Esophagus muscularis mucosa (tissue), 4 donors: ENCODE results near the gene TRIM62. TPM values are rescaled to one million over a fixed set of nuclear protein-coding genes. Genes with fewer than 3 reads are reported as not detected.
"Not testable (repeated sequence)": the region's sequence is repeated elsewhere in the genome, so short reads cannot be mapped to it uniquely, and the experiment has no call there.

Experiments
- DNase-seq: peaks from one replicate; pipeline ENCODE4 v3.0.0-alpha.2; 2017; ENCODE audit errors: extremely low spot score
- H3K27ac ChIP-seq, 4 donors: fragments of 200-600 bp; sonication (generic); replicated peaks in 1 of 4; 1 replicate in 3 of 4; 2 replicates in 1 of 4; pipeline ENCODE4 v1.5.1; 2016 to 2019; ENCODE audit warnings: mild to moderate bottlenecking in 1 of 4
- H3K27me3 ChIP-seq, 4 donors: fragments of 200-600 bp; sonication (generic); one replicate each; pipeline versions ENCODE4 v1.5.1 to v1.6.0; 2016 to 2019
- H3K36me3 ChIP-seq, 4 donors: fragments of 200-600 bp; sonication (generic); one replicate each; pipeline ENCODE4 v1.5.1; 2016 to 2019
- H3K4me1 ChIP-seq, 4 donors: fragments of 200-600 bp; sonication (generic); one replicate each; pipeline ENCODE4 v1.5.1; 2016 to 2019
- H3K4me3 ChIP-seq, 4 donors: fragments of 200-600 bp; sonication (generic); 1 replicate in 2 of 4; 2 replicates in 2 of 4; pipeline ENCODE4 v1.5.1; 2016 to 2019; ENCODE audit warnings: mild to moderate bottlenecking in 4 of 4, moderate library complexity in 1 of 4
- H3K9me3 ChIP-seq, 4 donors: fragments of 200-600 bp; sonication (generic); 1 replicate in 3 of 4; 2 replicates in 1 of 4; pipeline ENCODE4 v1.5.1; 2016 to 2019
- EP300 ChIP-seq: sonication (generic); formaldehyde crosslinking; IDR thresholded peaks from one replicate; pipeline ENCODE4 v1.6.1; 2017; ENCODE audit warnings: antibody characterized with exemption
- POLR2A ChIP-seq: fragments of 450-650 bp; IDR thresholded peaks from one replicate; pipeline ENCODE4 v1.6.1; 2017; ENCODE audit warnings: antibody characterized with exemption, moderate library complexity, mild to moderate bottlenecking, low read depth
- POLR2AphosphoS5 ChIP-seq, 2 donors: sonication (generic); formaldehyde crosslinking; IDR thresholded peaks; one replicate each; pipeline ENCODE4 v1.6.1; 2017; ENCODE audit warnings: antibody characterized with exemption in 2 of 2
- WGBS: methylation state at CpG from one replicate; pipeline ENCODE4 v1.1.5; 2018; 5-methylcytosine and 5-hydroxymethylcytosine counted together
- intact Hi-C: fragments of 100-400 bp; cut with DNase I; formaldehyde crosslinking; loops from one replicate; pipeline ENCODE4 v1.15.1; 2023
- total RNA-seq, 4 donors: library from RNA; depleted of rRNA; stranded (reverse); fragments of >200 nt; gene quantifications; one replicate each; pipeline versions ENCODE4 v1.1.0 to v1.2.1, GENCODE V29; 2016
- TF ChIP-seq, protein P1 (sequence below), 3 experiments: fragments of 200-600 bp in 2 of 3; fragments of 450-650 bp in 1 of 3; sonication (generic) in 2 of 3; IDR thresholded peaks; one replicate each; pipeline ENCODE4 v1.5.1; 2017 to 2019; ENCODE audit warnings: antibody characterized with exemption in 3 of 3, mild to moderate bottlenecking in 2 of 3, moderate library complexity in 1 of 3

Gene TRIM62
- total RNA-seq, 4 donors from 2014 or later, result 5.0 to 9.3 (median 7.8) TPM

DNA sequence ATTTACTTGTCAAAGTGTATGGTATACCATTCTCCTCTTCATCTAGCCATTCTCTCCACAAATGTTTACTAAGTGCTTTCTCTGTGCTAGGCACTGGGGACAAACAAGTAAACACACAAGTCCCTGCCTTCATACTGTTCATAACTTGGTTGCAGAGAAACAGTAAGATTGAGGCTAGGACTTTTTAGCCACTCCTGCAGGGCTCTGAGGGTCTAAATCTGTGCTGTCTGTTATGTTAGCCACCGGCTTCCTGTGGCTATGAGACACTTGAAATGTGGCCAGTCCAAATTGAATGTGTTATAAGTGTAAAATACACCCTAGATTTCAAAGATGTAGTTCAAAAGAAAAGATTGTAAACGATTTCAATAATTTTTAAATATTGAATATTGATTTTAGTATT is 50.7 kb downstream of the TRIM62 start:
- H3K27ac ChIP-seq, result no peak overlapping the region
- peaks cover 0 to 11% (median 0%) of the 10 kb centered on the region in 4 donors for H3K36me3 ChIP-seq
- 80% methylated on average over 2 of the region's 2 CpGs for WGBS
- DNase-seq, result no peak
- TF ChIP-seq EP300 (no peak), POLR2A (no peak), POLR2AphosphoS5 (IDR thresholded peaks at IDR 0.05) (no peak)
- TF ChIP-seq, protein P1, sequence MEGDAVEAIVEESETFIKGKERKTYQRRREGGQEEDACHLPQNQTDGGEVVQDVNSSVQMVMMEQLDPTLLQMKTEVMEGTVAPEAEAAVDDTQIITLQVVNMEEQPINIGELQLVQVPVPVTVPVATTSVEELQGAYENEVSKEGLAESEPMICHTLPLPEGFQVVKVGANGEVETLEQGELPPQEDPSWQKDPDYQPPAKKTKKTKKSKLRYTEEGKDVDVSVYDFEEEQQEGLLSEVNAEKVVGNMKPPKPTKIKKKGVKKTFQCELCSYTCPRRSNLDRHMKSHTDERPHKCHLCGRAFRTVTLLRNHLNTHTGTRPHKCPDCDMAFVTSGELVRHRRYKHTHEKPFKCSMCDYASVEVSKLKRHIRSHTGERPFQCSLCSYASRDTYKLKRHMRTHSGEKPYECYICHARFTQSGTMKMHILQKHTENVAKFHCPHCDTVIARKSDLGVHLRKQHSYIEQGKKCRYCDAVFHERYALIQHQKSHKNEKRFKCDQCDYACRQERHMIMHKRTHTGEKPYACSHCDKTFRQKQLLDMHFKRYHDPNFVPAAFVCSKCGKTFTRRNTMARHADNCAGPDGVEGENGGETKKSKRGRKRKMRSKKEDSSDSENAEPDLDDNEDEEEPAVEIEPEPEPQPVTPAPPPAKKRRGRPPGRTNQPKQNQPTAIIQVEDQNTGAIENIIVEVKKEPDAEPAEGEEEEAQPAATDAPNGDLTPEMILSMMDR (IDR thresholded peaks at IDR 0.05), result no peak
- H3K9me3 ChIP-seq, result no peaks in the 10 kb centered on the region
- H3K27me3 ChIP-seq, result no peaks in the 10 kb centered on the region
- intact Hi-C loops, result loop anchor here (10.0 kb wide), 1 partner anchor 164 kb away; no protein-coding TSS in a partner anchor
- no peak overlapping the region for H3K4me3 ChIP-seq
- peaks cover 12 to 24% (median 18%) of the 10 kb centered on the region in 4 donors for H3K4me1 ChIP-seq

DNA sequence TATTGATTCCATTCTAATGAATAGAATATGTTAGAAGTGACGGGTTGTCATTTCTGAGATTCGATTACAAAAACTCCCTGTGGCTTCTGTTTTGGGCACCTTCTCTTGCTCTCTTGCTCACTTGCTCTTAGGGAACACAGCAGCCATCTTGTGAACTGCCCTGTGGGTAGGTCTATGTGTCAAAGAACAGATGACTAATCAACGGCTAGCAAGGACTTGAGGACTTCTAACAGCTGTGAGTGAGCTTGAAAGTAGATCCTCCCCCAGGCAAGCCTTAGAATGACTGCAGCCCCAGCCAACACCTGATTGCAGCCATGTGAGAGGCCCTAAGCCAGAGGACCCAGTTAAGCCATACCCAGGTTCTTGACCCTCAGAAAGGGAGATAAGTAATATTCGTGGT is 51.5 kb downstream of the TRIM62 start:
- Histone ChIP-seq H3K4me3 (no peak overlapping the region), H3K4me1 (peaks cover 17 to 31% (median 24%) of the 10 kb centered on the region in 4 donors), H3K27ac (no peak overlapping the region), H3K27me3 (no peaks in the 10 kb centered on the region), H3K9me3 (no peaks in the 10 kb centered on the region), H3K36me3 (peaks cover 0 to 11% (median 0%) of the 10 kb centered on the region in 4 donors)
- 86% methylated on average over 4 of the region's 4 CpGs for WGBS
- no peak for DNase-seq
- TF ChIP-seq EP300, result no peak
- TF ChIP-seq POLR2AphosphoS5 (IDR thresholded peaks at IDR 0.05), result no peak
- TF ChIP-seq, protein P1 (IDR thresholded peaks at IDR 0.05), result no peak
- no peak for TF ChIP-seq POLR2A
- intact Hi-C loops, result loop anchor here (10.0 kb wide), 1 partner anchor 165 kb away; no protein-coding TSS in a partner anchor

DNA sequence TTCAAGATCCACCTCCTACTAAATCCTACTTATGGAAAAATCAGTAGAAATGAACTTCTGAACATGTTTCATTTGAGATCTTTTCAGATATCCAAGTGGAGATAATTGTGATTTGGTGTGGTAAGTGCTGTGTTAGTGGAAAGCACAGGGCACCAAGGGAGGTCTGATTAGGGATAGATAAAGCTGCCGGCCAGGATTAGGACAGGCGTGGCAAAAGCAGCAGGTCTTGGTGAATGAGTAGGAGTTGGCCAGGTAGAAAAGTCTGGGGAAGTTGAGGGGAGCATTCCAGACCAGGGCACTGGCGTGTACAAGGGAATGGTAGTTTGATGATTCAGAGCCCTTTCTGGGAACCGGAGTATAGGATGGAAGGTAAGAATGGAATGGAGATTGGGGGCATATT is 53.1 kb downstream of the TRIM62 start:
- DNase-seq, result no peak
- intact Hi-C loops, result loop anchor here (5.0 to 10.0 kb wide), 2 partner anchors 54 to 346 kb away; partner anchors contain the start of genes TRIM62 and ZSCAN20
- no peak for TF ChIP-seq EP300
- Histone ChIP-seq H3K4me1 (peaks cover 17 to 31% (median 24%) of the 10 kb centered on the region in 4 donors), H3K9me3 (no peaks in the 10 kb centered on the region), H3K36me3 (peaks cover 0 to 11% (median 0%) of the 10 kb centered on the region in 4 donors), H3K27me3 (no peaks in the 10 kb centered on the region), H3K4me3 (no peak overlapping the region), H3K27ac (no peak overlapping the region)
- WGBS, result 91% methylated on average over 4 of the region's 4 CpGs

DNA sequence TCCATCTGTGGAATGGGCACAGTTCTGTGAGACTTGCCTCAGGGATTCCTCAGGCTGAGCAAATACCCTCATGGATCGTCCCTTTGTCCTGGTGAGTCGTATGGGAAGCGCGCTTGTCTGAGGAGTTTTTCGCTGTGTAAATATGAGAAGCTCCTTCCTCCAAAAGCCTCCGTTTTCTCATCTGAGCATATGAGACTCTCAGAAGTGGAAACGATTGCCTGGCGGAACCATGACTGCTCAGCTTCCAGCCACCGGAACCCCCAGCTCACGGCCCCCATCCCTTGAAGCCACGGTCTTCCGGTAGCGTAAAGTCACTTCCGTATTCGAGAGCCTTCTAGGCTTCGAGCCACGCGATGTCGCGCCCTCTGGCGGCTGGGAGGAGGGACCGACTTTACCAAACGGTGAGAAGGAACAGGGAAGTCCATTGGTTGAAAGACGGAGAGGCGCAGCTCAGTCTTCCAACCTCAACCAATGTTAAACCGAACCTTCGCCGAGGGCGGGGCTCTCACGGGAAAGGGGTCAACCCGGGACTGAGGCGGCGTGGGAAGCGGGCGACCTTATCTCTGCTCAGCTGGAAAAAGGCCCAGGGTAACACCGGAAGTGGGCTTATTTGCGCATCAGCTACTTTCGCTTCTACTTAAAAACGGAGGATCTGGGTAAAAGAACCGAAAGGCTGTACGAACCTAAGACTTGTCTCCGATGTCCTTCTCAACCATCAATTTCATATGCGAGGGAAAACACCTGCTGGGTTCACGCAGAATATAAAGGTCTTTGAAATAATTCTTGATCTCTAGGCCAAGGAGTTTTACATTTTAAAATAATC is 54.6 kb downstream of the TRIM62 start:
- Histone ChIP-seq H3K27ac (peak overlapping the region; percentile 77 to 85 (median 80)), H3K4me3 (peak overlapping the region; percentile 61 to 74 (median 66)), H3K27me3 (no peaks in the 10 kb centered on the region), H3K36me3 (no peaks in the 10 kb centered on the region), H3K9me3 (no peaks in the 10 kb centered on the region), H3K4me1 (peaks cover 17 to 31% (median 24%) of the 10 kb centered on the region in 4 donors)
- 2% methylated on average over 33 of the region's 44 CpGs for WGBS
- intact Hi-C loops, result loop anchor here (5.0 to 10.0 kb wide), 2 partner anchors 55 to 348 kb away; partner anchors contain the start of genes TRIM62 and ZSCAN20
- peak; percentile 100 for DNase-seq
- no peak for TF ChIP-seq POLR2A
- TF ChIP-seq, protein P1 (IDR thresholded peaks at IDR 0.05), result peak; percentile 91 to 97 (median 91)
- TF ChIP-seq EP300, result no peak
- peak; percentile 81 to 99 for TF ChIP-seq POLR2AphosphoS5 (IDR thresholded peaks at IDR 0.05)

DNA sequence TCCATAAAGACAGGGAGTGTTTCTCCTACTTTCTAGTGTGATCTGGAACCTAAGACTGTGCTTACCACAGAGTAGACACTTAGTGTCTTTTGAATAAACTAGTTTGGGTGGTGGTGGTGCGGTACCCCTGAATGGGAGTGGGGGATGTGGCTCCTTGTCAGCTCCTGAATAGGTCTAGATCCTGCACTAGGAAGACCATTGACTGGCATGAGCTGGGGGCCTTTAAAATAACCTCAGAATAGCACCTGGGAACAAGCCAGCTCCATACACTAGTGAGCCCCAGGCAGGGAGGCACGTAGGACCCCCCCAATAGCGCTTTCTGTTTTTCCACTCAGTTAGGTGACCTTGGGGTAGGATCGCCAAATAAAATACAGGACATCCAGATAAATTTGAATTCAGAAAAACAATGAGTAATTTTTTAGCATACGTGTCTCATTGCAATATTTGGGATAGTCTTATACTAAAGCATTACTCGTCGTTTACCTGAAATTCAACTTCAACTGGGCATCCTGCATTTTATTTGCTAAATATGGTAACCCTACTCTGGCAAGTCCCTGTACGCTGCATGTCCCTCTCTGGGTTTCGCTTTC is 55.3 kb downstream of the TRIM62 start:
- TF ChIP-seq, protein P1 (IDR thresholded peaks at IDR 0.05), result no peak
- Histone ChIP-seq H3K27ac (peak overlapping the region; percentile 77 to 85 (median 80)), H3K27me3 (no peaks in the 10 kb centered on the region), H3K36me3 (no peaks in the 10 kb centered on the region), H3K4me3 (peak overlapping the region; percentile 61 to 74 (median 66)), H3K9me3 (no peaks in the 10 kb centered on the region), H3K4me1 (peaks cover 17 to 31% (median 24%) of the 10 kb centered on the region in 4 donors)
- 24% methylated on average over 9 of the region's 9 CpGs for WGBS
- intact Hi-C loops, result loop anchor here (5.0 to 10.0 kb wide), 2 partner anchors 56 to 348 kb away; partner anchors contain the start of genes TRIM62 and ZSCAN20
- DNase-seq, result no peak

DNA sequence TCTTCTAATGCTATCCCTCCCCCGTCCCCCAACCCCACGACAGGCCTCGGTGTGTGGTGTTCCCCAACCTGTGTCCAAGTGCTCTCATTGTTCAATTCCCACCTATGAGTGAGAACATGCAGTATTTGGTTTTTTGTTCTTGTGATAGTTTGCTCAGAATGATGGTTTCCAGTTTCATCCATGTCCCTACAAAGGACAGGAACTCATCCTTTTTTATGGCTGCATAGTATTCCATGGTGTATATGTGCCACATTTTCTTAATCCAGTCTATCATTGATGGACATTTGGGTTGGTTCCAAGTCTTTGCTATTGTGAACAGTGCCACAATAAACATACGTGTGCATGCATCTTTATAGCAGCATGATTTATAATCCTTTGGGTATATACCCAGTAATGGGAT is 57.2 kb downstream of the TRIM62 start:
- intact Hi-C loops, result loop anchor here (5.0 to 10.0 kb wide), 2 partner anchors 58 to 350 kb away; partner anchors contain the start of genes TRIM62 and ZSCAN20
- not testable (repeated sequence) for DNase-seq, H3K9me3 ChIP-seq, H3K36me3 ChIP-seq, H3K27ac ChIP-seq, H3K4me3 ChIP-seq, H3K27me3 ChIP-seq
- H3K4me1 ChIP-seq, result peaks cover 17 to 31% (median 24%) of the 10 kb centered on the region in 4 donors
- WGBS, result 93% methylated on average over 4 of the region's 4 CpGs
